ENCODE data around the gene PBX3.

DNA sequence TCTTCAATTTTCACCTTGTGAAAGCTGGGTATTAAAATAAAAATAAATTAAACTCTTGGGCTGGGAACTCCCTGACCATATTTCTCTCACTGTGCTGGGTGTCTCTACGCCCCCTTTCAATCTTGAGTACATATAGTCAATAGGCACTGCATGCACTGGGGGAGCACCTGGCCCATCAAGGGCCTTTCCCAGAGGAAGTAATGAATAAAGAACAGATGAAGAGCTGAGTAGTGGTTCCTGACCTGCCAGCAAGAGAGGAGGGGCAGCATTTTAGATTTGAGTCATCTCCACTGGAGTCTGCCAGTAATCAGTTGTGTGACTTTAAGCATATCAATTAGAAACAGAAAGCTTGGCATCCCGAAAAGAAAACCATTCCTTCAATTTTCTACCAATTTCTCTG, 46.4 kb upstream of the PBX3 start:
- TF ChIP-seq, protein P1, sequence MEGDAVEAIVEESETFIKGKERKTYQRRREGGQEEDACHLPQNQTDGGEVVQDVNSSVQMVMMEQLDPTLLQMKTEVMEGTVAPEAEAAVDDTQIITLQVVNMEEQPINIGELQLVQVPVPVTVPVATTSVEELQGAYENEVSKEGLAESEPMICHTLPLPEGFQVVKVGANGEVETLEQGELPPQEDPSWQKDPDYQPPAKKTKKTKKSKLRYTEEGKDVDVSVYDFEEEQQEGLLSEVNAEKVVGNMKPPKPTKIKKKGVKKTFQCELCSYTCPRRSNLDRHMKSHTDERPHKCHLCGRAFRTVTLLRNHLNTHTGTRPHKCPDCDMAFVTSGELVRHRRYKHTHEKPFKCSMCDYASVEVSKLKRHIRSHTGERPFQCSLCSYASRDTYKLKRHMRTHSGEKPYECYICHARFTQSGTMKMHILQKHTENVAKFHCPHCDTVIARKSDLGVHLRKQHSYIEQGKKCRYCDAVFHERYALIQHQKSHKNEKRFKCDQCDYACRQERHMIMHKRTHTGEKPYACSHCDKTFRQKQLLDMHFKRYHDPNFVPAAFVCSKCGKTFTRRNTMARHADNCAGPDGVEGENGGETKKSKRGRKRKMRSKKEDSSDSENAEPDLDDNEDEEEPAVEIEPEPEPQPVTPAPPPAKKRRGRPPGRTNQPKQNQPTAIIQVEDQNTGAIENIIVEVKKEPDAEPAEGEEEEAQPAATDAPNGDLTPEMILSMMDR (conservative IDR thresholded peaks at IDR 0.05; ENCODE audit: low read length): no peak
- TF ChIP-seq EZH2phosphoT487 (IDR thresholded peaks at IDR 0.05; ENCODE audit: borderline replicate concordance, low read depth, low read length): no peak

Measured in OCI-LY7 (cell line).